HG03045 (cell line): ENCODE data around the gene RALGPS1.
A peak's percentile ranks its signal among the peaks of the same experiment; 100 is the strongest.
"Not testable (repeated sequence)": the region's sequence is repeated elsewhere in the genome, so short reads cannot be mapped to it uniquely, and the experiment has no call there.

ENCODE experiments used
- ATAC-seq: cut with Tn5 transposase; IDR thresholded peaks from one replicate; pipeline ENCODE4 v1.9.1; 2021; ENCODE audit warnings: mild to moderate bottlenecking, moderate library complexity; ENCODE audit not compliant: unreplicated experiment

Gene RALGPS1

DNA sequence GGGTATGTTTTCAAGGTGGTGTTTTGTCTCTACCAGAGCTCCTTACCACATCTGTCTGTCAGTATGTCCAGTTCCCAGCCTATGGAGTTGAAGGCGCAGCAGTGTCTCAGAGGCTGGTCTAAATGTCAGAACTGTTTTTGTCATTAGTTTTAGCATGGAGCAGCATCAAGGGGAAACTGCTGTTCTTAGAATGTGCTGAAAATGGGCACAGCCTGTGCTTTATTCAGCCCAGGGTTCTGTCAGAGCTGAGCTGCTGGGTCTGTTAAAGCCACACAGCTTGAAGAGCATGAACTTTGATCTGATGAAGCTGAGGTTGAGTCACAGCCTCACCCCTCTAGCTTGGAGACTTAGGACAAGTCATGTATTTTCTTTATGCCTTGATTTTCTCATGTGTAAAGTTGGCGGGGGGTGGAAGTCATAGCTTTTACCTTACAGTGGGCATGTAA, 71.9 kb downstream of the RALGPS1 start:
- ATAC-seq = no peak

DNA sequence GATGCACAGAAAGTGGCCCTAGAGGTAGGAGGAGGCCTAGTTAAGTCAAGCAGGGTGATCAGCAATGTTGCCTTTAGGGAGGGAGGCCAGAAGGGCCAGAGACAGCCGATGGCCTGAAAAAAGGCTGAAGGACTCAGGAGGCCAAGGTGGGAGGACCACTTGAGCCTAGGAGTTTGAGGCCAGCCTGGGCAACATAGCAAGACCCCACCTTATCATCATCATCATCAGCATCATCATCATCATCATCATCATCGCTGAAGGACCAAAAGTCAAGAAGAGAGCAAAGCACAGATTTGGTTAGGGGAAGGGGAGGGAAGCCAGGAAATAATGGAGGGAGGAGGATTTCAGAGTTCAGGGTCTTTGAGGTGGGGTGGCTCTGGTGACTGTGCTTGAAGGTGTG, 74.3 kb downstream of the RALGPS1 start:
- no peak for ATAC-seq

DNA sequence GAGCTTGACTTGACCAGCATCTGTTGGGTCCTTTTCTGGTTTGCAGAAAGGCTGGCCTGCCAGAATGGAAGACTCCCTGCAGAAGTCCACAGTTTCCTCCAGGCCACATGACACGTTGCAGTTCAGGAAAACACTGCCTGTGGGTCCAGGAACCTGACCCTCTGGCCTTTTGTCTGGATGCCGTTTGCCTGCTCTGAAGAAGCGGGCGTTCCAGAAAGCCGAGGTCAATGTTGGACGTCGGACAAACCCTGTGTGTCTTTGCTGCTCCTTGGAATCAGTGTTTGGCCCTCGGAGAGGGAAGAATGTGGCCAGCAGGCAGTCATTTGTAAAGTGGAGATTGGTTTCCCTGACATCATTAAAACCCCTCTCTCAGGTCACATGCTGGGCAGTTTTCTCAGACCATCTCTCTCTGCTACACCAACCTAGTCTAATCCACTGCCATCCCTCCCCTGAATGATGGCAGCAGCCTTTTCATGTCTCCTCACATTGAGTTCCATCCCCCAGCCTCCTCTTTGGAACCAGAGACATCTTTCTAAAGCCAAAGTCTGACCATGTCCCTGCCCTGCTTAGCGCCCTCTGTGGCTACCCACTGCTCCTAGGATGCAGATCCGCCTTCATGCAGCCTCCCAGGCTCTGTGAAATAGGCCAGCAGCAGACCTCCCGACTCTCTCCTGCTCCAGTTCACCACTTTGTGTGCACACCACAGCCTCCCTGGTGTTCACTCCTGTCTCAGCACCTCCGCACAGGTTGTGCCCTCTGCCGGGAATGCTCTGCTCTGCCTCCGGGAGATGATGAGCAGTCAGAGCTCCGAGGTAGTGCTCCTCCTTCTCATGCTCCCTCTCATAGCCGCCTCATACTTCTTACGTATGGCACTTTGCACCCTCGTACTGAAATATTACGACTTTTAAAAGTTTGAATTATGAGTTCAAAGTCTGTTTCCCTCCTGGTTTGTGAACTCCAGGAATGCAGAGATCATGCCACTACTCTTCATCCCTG, 75.6 kb downstream of the RALGPS1 start:
- ATAC-seq = no peak

DNA sequence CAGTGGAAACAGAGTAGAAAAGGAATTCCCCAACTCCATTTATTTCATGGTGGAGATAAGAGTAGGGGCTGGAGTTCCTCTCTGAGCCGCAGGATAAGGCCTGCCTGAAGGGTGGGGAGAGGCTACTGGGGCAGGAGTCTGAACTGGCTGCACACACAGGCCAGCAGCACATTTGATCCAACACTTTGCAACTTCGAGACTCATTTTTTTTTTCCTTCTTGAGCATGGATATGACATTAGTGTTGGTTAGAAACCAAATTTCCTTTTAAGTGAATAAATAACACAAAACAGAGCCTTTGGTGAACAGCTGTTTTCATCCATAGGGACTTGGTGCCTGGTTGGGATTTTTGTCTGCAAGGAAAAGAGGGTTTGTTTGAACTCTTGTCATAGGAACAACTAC, 76.6 kb downstream of the RALGPS1 start:
- ATAC-seq = no peak

GRCh38 chr9:126992427-126992826, 77.8 kb downstream of the RALGPS1 start:
- ATAC-seq = no peak

GRCh38 chr9:126999315-127000068, 84.9 kb downstream of the RALGPS1 start:
- no peak for ATAC-seq

GRCh38 chr9:127004946-127005769, 90.6 kb downstream of the RALGPS1 start:
- peak; percentile 94 for ATAC-seq

GRCh38 chr9:127005770-127006314, 91.3 kb downstream of the RALGPS1 start:
- ATAC-seq = peak; percentile 34

DNA sequence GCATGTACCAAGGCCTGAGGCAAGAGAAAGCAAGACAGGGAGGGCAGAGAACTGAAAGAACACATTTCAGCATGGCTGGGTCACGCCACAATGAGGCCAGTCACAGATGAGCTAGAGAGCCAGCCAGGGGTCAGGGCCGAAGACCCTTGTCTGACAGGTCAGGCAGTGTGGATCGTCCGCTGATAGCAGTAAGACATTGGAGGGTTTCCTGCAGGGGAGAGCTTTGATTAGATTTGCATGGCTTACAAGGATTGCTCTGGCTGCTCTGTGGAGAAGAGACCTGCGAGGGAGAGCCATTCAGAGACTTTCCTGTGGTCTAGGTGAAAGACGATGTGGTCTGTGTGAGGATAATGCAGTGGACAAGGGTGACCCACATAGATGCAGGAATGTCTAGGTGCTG, 93.1 kb downstream of the RALGPS1 start:
- ATAC-seq = no peak

DNA sequence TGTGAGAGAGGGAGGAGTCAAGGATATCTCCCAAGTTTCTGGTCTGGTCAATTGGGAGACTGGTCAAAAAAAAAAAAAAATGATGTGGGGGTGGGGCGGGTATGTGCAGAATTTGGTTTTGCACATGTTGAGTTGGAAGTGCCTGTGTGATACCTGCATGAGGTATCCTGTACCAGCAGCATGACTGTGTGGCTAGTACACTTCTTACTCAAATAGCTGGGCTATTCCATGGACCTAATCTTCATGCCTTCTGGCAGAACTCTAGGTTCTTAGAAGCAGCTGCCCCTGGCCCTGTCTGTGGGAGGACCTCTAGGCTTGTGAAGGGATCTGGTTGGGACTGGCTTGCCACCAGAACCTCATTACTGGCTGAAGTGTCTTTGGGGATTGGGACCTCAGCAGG, 93.5 kb downstream of the RALGPS1 start:
- ATAC-seq = no peak

DNA sequence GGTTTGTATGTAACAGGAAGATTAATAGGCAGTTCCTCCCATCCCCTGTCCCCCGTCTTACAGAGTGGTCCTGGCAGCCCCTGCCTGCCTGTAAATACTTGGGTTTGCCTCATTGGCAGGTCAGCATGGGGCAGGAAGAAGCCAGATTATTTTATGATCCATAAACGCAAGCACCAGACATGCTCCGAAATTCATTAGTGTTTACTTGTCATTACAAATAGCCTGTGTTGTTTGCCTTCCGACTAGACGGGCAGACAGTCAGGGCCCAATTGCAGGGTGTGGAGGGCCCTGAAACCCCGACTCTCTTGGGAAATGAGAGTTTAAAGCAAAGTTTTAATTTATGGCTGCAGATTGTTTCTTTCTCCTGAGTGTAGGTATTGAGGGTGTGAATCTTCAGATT, 97.2 kb downstream of the RALGPS1 start:
- no peak for ATAC-seq

DNA sequence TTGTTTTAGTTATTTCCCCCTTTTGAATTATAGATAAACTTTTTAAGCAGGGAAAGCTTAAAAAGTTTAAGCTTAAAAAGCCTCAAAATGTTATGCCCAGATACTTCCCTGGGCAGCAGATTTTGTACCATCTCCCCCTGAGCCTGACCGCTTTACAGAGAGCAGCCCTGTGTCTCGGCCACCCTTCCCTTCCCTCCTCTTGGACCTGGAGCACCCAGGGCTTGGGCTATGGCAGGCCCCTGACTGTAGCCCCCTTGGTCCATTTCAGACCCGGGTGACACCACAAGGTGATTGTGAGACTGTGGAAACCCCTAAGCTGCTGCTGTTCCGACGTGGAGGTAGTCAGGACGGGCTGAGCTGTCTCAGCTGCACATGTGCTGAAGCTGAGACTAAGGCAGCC, 97.7 kb downstream of the RALGPS1 start:
- ATAC-seq = no peak

DNA sequence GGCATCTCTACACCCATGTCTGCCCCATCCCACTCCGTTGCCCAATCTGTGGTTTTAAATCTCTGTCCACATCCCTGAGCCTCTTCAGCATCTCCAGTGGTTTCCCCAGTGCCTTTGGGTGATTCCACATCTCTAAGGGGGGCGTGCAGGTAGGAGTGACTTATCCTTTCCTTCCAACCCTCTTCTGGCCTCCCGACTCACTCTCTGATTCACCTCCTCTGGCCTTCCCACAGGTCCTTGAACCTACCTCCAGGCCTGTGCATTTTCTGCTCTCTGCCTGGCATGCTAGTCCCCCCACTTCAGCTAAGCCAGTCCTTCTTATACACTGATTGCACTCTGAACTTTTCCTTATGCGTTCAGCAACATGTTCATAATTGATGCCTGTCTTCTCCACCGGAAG, 99.0 kb downstream of the RALGPS1 start:
- ATAC-seq = no peak

GRCh38 chr9:127014216-127014909, 99.8 kb downstream of the RALGPS1 start:
- ATAC-seq = no peak

DNA sequence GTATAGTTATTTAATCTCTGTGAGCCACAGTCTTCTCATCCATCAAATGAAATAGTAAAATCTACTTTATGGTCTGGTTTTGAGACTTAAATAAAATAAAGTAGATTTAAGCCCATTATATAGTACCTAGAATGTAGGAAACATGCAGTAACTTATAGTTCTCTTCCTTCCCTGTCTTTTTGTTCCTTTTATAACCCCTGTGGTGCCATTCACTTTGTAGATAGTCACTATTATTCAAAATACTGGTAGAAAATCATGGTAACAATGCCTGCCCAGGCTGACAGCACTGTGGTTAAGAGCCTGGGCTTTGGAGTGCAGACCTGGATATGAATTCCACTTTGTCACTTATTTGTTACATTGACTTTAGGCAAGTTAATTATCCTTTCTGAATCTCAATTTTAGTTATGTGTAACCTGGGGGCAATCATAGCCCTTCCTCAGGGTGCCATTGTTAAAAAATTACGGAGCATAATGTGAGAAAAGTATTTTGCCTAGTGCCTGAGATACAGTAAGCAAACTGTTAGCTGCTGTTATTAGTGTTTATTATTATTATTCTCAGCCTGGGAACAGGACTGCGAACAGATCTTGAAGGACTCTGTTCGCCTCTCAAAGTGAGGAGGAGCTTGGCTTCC, 100.4 kb downstream of the RALGPS1 start:
- ATAC-seq = no peak

DNA sequence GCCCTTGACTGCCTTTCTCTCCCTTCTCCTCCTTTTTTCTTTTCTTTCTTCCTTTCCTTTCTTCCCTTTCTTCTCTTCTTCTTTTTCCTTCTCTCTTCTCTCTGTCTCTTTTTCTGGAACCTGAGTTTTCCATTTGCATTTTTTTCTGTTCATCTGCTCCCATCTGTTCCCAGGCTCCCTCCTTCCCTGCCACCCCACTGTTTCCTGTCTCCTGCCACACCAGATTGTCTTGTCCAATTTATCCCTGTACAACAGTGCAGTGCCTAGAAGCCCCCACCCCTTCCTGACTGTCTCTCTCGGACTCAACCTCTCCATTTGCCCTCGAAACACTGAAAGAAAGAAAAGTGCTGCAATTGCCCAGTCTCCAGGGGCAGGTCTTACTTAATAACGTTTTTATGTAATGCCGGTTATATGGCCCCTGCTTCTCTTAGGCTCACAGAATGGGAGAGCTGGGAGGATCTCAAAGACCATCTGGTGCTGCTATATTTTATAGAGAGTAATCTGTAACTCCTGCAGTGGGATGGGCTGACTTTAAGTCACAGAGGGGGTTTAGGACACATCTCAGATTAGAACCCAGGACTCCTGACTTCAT, 101.4 kb downstream of the RALGPS1 start:
- no peak for ATAC-seq

- not testable (repeated sequence) for ATAC-seq
These were observed 103.4 kb downstream of the RALGPS1 start for GRCh38 chr9:127017979-127018378.

DNA sequence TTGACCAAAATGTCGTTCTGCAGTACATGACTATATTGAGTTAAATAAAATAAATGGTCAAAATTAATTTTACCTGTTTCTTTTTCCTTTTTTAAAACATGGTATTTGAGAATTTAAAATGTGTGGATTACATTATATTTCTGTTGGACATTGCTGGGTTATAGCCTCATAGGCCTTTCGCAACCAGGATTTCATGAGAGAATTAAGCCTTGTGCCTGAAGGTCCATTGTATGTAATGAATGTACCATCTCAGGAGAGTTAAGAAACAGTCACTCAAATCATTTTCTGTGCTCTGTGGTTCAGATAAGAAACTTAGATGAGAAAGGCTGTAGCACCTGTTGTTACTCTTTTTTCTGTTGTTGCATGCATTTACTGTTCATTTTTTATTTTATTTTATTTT, 104.4 kb downstream of the RALGPS1 start:
- no peak for ATAC-seq
